Astrocyte (in vitro differentiated cells and primary cell): Measurements from ENCODE around the gene LIMK1.

Experiments
- CTCF ChIP-seq: IDR thresholded peaks from 2 replicates; pipeline ENCODE4 v1.5.1; 2011; ENCODE audit warnings: low read depth, mild to moderate bottlenecking, inconsistent platforms, low read length, moderate library complexity; ENCODE audit not compliant: insufficient read depth
- EZH2 ChIP-seq: IDR thresholded peaks from 2 replicates; pipeline ENCODE4 v1.6.1; 2012; ENCODE audit warnings: mild to moderate bottlenecking, low read length, inconsistent platforms; ENCODE audit not compliant: insufficient read depth

DNA sequence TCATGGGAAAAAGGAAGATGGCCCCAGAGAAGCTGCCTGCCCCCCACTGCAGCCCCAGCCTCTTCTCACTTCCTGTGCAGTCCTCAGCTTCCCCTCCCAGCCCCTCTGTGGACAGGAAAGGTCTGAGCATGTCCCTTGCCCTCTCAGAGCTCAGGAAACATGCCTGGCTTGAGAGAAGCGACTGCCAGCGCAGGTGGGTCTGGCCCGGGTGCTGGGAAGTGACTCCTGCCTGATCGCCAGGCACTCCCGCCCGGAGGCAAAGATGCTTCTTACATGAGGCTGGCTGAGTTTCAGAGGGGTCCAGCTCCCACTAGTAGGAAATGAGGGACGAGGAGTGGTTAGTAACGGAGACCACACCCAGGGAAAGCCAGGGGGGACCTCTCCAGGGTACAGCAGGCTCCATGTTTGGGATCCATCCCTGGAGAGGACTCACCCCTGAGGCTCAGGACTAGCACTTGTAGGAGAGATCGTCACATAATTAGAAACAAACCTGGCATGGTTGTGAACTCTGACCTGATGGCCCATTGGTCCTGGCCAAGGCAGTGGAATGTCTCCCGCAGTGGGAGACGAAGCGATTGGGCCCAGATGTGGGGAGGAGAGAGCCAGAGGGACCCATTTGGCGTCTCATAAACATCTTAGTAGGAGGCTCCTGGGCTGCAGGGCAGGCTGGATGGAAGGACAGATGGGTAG lies 43.4 kb upstream of the LIMK1 start:
- TF ChIP-seq CTCF (no peak), EZH2 (no peak)
